Measurements from ENCODE around the gene WNT1.

Gene WNT1

DNA sequence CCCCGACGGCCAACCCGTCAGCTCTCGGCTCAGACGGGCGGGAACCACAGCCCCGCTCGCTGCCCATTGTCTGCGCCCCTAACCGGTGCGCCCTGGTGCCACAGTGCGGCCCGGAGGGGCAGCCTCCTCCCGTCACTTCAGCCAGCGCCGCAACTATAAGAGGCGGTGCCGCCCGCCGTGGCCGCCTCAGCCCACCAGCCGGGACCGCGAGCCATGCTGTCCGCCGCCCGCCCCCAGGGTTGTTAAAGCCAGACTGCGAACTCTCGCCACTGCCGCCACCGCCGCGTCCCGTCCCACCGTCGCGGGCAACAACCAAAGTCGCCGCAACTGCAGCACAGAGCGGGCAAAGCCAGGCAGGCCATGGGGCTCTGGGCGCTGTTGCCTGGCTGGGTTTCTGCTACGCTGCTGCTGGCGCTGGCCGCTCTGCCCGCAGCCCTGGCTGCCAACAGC is at the start of gene WNT1:
Gene WNT1 (plus strand): TSS at position 32 of the 450 bp plus-strand sequence. CDS start 329 bp downstream, at position 361.
- FAIRE-seq (no peak), DNase-seq (ENCODE audit: low spot score) (no peak)

DNA sequence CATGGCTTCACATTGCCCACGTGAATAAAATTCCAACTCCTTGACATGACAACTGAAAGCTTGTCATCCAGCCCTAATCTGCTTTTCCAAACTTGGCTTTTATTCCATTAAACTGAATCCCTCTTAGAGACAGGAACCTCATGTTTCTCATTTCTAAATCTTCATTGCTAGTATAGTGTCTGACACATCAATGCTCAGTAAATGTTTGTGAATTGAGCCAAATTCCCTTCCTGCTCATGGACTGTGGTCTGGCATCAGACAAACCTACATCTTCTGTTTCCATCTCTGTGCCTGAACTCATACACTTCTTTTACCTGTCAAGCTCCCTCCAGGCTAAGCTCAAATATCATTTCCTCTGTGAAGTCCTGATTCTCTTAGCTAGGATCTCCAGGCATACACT is 48.6 kb upstream of the WNT1 start:
- no peak for FAIRE-seq

DNA sequence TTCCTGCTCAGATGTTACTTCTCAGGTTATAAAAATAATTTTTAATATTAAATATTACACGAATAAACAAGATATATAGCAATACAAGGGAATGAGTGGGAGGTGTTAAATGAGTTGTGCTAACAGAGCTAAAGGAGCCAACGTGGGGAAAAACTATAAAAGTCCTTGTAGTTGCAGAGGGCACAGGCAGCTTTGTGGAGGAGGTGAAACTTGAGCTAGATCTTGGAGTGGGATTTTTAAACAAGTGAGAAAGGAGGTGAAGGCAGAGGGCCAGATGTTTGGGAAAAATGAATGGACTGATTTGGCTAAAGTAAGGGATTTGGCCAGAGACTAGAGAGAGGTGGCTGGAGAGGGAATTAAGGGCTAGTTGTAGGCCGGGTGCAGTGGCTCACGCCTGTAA is 47.6 kb upstream of the WNT1 start:
- DNase-seq (ENCODE audit: low spot score): no peak
- no peak for FAIRE-seq

More for the DNA sequence above, 48.6 kb upstream of the WNT1 start:
- no peak for DNase-seq (ENCODE audit: low spot score)

DNA sequence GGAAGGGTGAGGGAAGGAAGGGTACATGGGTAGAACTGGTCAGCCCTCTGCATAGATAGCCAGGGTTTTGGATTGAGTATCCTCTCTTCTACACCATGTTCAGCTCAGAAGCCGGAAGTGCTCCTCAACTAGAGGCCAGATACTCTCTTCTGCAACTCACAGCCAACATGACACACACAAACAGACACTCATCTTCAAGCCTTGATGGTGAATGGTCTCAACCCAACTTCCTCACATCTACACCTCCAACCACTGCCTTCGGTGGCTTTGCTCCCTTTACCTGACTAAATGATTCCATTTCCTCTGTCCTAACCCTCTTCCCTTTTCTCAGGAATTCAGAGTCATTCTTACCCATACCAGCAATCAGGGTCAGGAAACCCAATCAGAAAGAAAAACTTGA is 45.2 kb upstream of the WNT1 start:
- DNase-seq (ENCODE audit: low spot score): no peak
- FAIRE-seq: no peak

DNA sequence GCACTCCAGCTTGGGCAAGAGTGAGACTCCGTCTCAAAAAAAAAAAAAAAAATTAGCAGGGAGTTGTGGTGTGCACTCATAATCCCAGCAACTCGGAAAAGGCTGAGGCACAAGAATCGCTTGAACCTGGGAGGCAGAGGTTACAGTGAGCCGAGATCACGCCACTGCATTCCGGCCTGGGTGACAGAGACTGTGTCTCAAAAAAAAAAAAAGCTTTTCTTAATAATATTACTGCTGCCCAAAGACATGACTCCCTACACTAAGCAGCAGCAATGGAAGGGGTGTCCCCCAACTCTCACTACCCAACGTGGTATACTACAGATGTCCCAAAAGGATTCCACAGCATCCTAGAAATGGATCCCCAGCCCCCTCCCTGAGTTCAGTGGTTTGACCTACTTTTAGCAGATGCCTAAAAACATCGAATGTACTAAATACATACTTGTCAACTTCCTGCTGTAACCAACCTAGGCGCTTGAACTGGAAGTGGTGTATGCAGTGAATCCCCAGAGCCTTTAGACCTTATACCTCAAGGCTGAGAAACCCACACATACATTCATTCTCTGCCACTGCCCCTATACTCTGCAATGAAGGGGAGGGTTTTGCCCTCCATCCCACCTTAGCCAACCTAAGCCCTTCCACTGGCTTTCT is 44.3 kb upstream of the WNT1 start:
- FAIRE-seq (no peak), DNase-seq (ENCODE audit: low spot score) (no peak)

DNA sequence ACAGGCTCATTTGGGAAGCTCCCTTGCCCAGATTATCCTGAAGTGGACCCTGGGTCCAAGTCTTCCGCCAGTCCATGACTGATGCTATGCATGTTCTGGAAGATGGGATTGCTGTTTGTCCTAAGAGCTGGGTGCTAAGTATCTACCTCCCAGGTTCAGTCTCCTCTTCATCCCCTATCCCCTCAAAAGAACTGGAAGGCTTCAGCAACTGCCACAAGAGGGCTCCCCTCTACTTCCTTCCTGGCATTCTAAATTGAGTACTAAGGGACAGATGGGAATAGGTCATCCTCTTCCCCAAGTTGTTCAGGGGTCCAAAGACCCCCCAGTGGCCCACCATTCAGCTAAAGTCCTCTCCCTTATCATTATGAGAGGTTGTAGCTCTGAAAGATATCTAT is 43.8 kb upstream of the WNT1 start:
- no peak for FAIRE-seq
- DNase-seq (ENCODE audit: low spot score): no peak

DNA sequence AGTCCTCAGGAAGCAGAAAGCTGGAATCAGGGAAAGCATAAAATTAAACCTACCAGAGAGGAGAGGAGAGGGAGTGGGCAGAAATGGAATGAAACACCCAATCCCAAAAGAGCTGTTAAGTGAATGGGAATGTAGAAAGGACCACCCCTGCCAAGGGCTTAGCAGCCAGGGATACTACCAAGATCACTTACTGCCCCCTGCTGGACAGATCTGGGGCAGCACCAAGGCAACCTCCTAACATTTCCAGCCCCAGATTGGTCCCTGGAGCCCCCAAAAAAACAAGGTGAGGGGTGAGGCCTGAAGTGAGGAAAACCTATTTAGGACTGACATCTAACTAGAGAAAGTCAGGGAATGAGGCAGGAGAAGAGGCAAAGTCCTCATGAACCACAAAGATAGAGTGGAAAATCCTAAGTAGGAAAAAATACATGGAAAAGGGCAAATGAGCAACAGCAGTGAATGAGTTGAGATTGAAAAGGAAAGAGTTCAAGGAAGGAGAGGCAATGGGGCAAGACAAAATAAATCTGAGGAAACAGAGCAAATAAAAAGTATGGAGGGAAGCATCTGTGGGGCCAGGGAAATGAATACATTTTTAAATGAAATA is 41.6 kb upstream of the WNT1 start:
- DNase-seq (ENCODE audit: low spot score): peak; percentile 83

DNA sequence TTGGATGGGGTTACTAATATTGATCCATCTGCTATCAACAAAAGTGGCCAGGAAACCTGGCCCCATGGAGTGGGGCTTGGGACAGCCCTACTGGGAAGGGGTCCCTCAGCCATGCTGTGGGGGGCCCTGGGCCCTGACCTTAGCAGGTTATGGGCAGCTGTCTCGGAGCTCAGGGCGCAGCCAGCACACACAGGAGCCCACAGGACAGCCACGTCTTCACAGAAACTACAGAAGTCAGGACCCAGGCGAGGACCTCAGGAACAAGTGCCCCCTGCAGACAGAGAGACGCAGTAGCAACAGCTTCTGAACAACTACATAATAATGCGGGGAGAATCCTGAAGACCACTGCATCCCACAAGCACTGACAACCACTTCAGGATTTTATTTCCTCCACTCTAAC is 41.0 kb upstream of the WNT1 start:
- DNase-seq (ENCODE audit: low spot score) (no peak), FAIRE-seq (no peak)

More for the DNA sequence above, 41.6 kb upstream of the WNT1 start:
- FAIRE-seq: no peak

DNA sequence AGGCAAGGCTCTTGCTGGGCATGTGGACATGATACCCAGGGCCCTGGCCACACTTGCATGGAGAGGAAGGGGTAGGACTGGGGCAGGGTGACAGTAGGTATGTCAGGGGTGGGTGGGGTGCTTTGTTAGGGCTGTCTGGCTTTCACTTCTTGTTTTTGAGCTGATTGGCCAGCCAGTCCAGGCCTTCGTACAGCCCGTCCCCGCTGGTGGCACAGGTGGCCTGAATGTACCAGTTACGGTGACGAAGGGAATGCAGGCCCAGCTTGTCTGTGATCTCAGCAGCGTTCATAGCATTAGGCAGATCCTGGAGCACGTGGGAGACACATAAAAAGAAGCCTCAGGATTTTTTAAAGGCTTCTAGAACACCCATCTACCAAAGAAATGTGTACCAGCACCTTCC is 39.3 kb upstream of the WNT1 start:
- no peak for FAIRE-seq
- no peak for DNase-seq (ENCODE audit: low spot score)

DNA sequence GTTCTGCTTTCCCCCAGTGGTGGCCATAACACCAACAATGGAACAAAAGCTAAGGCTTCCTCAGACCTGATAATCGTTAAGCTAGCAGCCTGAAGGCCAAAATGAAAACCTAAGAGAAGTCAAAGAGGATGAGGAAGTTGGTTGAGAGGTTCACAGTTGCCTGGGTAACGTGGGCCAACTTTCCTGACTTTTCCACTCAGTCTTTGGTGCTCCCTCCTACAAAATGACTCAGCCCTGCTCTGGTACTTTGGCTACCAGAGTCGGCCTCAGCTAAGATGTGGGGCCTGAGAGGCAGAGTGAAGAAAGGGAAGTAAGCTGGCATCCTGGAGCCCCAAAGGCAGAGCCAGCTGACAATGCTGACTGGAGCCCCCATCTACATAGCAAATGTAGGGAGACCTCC is 37.9 kb upstream of the WNT1 start:
- no peak for FAIRE-seq
- no peak for DNase-seq (ENCODE audit: low spot score)

DNA sequence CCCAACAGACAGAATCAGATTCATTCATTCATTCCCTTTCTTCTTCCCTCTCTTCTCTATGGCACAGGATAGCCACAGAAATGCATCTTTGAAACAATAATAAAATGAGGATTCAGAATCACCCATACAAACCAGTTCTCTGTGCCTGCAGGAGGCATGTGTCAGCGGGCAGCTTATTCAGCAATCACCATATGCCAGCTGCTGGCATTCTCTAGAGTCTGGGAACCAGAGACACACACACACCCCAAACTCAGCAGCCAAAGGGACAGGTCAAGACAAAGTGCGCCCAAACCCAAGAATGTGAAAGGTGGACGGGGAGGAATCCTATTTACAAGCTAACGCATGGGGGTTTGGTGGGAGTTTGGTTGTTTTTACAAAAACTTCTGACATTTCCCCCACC is 34.9 kb upstream of the WNT1 start:
- FAIRE-seq: no peak
- no peak for DNase-seq (ENCODE audit: low spot score)

DNA sequence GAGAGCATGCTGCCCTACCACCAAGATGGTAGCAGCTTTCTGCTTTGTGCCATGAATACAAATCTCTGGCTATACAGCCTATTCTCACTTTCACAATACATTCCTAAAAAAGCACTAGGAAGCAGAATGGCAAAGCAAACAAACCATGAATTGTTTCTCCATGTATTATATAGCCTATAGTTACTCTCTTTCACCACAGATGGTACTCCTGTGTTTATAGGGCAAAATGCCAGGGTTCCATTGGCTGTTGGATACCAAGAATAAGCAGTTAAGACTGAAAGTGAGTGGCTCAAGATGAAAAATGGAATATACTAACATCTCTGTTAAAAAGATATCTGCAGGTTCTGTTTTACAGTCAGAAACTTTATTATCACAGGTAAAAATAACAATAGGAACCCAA is 31.9 kb upstream of the WNT1 start:
- no peak for DNase-seq (ENCODE audit: low spot score)

DNA sequence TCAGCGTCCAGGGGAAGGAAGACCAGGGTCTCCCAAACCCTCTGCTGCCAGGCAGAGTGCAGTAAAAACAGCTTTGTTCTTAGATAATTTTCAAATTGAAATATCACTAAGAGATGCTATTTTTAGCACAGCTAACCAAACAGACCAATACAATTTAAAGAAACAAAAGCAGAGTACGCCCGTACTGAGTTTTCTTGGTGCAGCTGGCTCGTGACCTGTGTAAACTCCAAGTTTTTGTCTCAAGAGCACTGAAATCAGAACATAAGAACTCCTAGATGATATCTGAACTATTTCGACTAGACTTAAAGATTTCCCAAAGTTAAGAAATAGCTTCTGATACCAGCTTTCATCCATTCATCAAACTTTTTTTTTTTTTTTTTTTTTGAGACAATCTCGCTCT is 31.2 kb upstream of the WNT1 start:
- no peak for FAIRE-seq
- no peak for DNase-seq (ENCODE audit: low spot score)

More for the DNA sequence above, 31.9 kb upstream of the WNT1 start:
- no peak for FAIRE-seq

DNA sequence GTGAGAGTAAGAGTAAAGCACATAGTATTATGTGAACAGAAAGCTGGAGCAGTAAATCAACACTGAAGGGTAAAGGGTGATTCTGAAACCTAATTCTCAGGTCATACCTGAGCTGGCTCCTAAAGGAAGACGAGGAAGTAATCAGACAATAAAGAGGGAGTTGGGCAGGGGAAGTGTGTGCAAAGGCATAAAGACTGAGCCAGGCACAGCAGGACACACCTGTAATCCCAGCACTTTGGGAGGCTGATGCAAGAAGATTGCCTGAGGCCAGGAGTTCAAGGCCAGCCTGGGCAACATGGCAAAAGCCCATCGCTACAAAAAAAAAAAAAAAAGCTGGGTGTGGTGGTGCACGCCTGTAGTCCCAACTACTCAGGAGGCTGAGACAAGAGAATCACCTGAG is 30.4 kb upstream of the WNT1 start:
- DNase-seq (ENCODE audit: low spot score): no peak
- no peak for FAIRE-seq

DNA sequence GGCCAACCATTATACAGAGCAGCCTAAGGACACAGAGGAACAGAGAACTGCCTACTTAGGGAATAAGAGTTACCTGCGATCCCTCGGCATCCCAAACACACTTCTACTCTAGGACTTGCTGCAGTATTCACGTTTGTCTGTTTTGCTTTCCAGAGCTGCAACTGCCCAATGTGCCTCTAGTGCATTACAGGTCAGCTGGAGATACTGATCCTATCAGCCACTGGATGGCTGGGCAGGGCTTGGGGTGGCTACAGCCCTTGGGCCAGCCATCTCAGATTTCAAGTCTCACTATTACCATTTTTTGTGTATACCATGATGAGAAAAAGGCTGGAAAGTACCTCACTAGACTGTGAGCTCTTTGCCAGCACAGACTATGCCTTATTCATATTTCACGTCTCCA is 25.4 kb upstream of the WNT1 start:
- FAIRE-seq: no peak

DNA sequence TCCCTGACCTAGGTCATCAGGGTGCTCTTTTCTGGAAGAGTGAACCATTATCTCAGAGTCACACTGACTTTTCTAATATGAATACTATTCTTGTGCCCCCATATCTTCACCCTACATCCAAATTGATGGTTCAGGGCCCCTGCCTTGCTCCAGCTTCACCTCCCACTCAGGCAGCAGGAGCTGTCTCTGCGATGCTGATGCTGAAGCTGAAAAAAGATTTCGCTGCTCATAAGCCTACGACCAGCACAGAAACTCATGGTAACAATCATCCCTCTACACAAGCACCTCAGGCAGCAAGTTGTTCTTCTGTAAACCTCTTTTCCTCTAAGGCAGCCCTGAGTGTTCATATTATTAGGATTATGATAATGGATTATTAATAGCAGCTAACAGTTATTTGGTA is 24.1 kb upstream of the WNT1 start:
- DNase-seq (ENCODE audit: low spot score): no peak
- FAIRE-seq: no peak

More for the DNA sequence above, 25.4 kb upstream of the WNT1 start:
- no peak for DNase-seq (ENCODE audit: low spot score)

DNA sequence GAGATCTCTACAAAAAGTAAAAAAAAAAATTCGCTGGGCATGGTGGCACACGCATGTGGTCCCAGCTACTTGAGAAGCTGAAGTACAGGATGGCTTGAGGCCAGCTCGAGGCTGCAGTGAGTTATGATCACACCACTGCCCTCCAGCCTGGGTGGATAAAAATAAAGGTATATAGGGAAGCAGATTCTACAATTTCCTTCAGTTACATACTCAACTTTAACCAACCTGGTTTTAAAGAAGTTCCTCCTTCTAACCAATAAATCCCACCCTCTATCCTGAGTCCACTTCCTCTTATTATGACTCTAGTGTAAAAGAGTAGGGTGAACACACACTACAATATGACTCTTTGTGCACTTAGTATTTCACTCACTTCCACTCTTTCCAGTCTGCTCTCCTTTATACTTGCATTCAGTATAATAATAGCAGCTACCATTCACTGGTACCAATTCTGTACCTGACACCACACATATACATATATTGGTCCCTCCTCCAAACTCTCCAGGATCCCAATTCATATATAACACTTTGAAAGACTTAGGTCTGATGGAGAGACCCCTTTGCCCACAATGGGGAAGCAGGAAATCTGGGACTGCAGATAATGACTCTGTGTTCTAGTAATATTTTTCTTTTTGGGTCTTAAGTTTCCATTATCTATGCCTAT is 23.2 kb upstream of the WNT1 start:
- no peak for FAIRE-seq
- no peak for DNase-seq (ENCODE audit: low spot score)

DNA sequence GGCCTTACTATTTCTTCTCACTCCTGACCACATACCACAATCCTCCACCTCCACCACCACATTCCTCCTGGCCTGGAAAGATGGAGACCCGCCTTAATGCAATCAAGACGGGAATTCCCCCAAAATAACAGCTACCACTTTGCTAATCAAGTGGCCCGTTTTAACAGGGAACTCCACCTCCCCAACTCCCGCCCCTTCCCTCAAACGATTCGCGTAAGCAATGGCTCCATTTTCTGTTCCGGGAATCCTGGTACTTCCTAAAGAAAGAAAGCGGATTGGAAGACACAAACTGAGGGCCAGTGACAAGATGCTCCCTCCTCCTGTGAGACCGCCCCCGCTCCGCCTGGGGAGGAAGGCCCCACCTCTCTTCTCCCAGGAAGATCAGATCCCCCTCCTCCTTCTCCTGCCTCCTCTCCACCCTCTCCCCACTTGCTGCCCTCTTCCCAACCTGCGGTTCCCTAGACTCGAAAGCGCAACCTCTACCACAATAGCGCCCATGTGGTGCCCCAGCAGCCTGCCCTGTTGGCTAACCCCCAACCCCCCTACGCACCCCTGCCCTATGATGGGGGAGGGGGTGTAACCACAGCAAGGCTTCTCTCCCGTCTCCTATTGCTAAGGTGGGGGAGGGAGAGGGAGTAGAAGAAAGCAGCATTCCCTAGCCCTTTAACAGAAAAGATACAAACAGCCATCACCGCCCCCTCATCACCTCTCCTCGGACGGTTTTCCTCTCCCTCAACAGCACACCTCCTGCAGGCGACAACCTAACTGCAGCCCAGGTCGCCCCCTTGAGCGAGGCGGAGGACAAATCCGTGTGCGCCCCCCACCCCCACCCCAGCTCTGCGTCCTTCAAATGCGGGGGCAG is 21.6 kb upstream of the WNT1 start:
- no peak for FAIRE-seq
- peak; percentile 91 for DNase-seq (ENCODE audit: low spot score)

DNA sequence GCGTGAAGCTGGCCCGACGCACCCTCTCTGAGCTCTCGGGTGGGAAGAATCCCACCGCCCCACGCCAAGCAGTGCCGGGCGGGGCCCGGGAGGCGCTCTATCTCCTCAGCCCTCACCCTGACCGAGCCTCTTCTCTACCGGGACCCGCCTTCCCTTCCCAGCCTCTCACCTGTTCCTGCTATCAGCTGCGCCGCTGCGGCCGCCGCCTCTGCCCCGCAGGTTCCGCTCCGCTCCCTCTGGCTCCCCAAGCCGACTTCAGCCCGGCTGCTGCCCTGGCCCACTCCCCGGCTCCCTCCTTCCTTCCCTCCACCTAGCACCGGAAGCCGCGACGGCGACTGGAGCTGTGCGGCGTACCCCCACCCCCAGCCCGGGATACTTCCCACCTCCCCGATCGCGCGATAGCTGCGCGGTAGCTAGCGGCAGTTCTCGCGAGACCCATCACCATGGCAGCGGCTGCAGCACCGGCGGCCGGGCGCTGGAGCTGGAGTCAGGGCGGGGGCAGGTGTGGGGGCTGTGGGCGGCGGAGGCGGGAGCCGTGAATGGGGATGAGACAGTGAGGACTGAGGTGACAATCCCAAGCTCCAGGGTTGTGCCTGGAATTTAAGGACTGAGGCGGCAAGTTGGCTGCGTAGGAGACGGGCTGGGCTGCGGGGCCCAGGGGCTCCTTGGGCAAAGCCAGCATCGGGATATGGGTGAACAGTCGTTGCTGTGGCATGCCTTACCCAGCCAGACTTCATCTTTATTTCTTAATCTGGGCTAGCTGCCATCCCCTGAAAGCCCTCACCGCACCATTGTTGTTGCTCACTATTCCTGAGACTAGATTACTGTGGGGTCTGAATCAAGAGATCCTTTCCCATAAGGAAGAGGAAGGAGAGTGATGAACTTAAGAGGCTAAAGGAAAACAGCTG is 20.7 kb upstream of the WNT1 start, which contains the start of gene ARF3:
Gene ARF3 (minus strand): TSS at position 347 of the 908 bp plus-strand sequence. CDS start 16,392 bp downstream, outside the sequence.
- DNase-seq (ENCODE audit: low spot score) (peak; percentile 98), FAIRE-seq (no peak)

DNA sequence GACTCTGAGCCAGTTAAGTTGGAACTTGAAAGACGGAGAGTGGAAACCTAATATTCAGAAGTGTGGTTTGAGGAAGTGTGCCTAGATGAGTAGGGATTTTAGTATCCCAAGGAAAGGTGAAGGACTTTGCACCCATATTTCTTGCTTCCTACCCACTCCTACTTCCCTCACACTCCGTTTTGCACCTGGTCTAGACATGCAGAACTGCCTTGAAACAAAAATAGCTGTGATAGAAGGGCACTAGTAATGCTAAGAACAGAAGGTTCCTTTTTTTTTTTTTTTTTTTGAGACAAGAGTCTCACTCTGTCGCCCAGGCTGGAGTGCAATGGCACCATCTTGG is 20.1 kb upstream of the WNT1 start:
- no peak for DNase-seq (ENCODE audit: low spot score)
- FAIRE-seq: no peak

DNA sequence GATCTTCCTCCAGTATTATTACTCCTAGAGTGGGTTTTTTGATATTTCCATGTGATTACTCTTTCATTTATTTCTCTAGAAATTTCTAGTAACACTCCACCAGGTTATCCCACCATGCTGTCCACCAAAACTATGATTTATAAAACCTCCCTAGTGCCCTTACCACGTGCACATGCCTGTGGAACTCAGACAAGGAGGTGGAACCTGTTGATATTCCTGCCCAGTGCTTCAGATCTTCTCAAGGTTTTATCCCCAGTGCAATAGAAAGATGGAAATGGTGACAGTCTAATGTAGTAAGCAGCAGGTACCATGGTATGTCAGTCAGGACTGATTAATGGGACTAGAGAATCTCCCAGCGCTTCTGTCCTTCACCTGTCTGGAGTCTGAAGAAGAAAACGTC is 17.3 kb upstream of the WNT1 start:
- no peak for FAIRE-seq
- no peak for DNase-seq (ENCODE audit: low spot score)
